Activated gamma-delta T cell treated with Interleukin-2 at 50 U/mL for 16 hours (primary cell): ENCODE measurements around the gene TCP11L1.
"Not testable (repeated sequence)": the region's sequence is repeated elsewhere in the genome, so short reads cannot be mapped to it uniquely, and the experiment has no call there.

Source experiments
- DNase-seq: peaks from one replicate; pipeline ENCODE4 v3.0.0-alpha.2; 2020

TCP11L1 gene

GRCh38 chr11:33039274-33040032 lies at the start of gene TCP11L1:
TCP11L1 (plus strand) TSS chr11:33039572; CDS start chr11:33043774, 4,202 bp downstream.
- DNase-seq, result peak; percentile 73

- DNase-seq, result no peak
Measured at GRCh38 chr11:32990481-32990880, 48.9 kb upstream of the TCP11L1 start.

- DNase-seq, result no peak
Measured at GRCh38 chr11:32991427-32991826, 47.9 kb upstream of the TCP11L1 start.

- DNase-seq, result no peak
Measured at GRCh38 chr11:32991898-32992297, 47.5 kb upstream of the TCP11L1 start.

- DNase-seq, result no peak
Measured at GRCh38 chr11:33000181-33000580, 39.2 kb upstream of the TCP11L1 start.

GRCh38 chr11:33001281-33001680 lies 38.1 kb upstream of the TCP11L1 start:
- no peak for DNase-seq

- DNase-seq, result no peak
Measured at GRCh38 chr11:33001751-33002542, 37.4 kb upstream of the TCP11L1 start.

GRCh38 chr11:33005175-33005574 lies 34.2 kb upstream of the TCP11L1 start:
- DNase-seq, result no peak

GRCh38 chr11:33006010-33006409 lies 33.4 kb upstream of the TCP11L1 start:
- no peak for DNase-seq

GRCh38 chr11:33013755-33014154 lies 25.6 kb upstream of the TCP11L1 start:
- DNase-seq, result no peak

GRCh38 chr11:33015621-33016551 lies 23.5 kb upstream of the TCP11L1 start, which contains the start of gene DEPDC7:
DEPDC7 (plus strand) TSS chr11:33015878; CDS start chr11:33015956, 78 bp downstream.
- peak; percentile 72 for DNase-seq

GRCh38 chr11:33016654-33017053 lies 22.7 kb upstream of the TCP11L1 start:
- no peak for DNase-seq

- no peak for DNase-seq
Measured at GRCh38 chr11:33017478-33017877, 21.9 kb upstream of the TCP11L1 start.

- DNase-seq, result no peak
Measured at GRCh38 chr11:33017965-33018364, 21.4 kb upstream of the TCP11L1 start.

GRCh38 chr11:33018840-33019239 lies 20.5 kb upstream of the TCP11L1 start:
- no peak for DNase-seq

GRCh38 chr11:33021501-33021900 lies 17.9 kb upstream of the TCP11L1 start:
- DNase-seq, result no peak

GRCh38 chr11:33021937-33022336 lies 17.4 kb upstream of the TCP11L1 start:
- no peak for DNase-seq

GRCh38 chr11:33025339-33025722 lies 14.0 kb upstream of the TCP11L1 start:
- DNase-seq, result no peak

- no peak for DNase-seq
Measured at GRCh38 chr11:33027233-33027632, 12.1 kb upstream of the TCP11L1 start.

- no peak for DNase-seq
Measured at GRCh38 chr11:33027846-33028536, 11.4 kb upstream of the TCP11L1 start.

- no peak for DNase-seq
Measured at GRCh38 chr11:33028537-33028914, 10.8 kb upstream of the TCP11L1 start.

GRCh38 chr11:33029218-33029617 lies 10.2 kb upstream of the TCP11L1 start:
- DNase-seq, result not testable (repeated sequence)
